ENCODE results near the gene HMX2. TPM values are rescaled to one million over a fixed set of nuclear protein-coding genes. Genes with fewer than 3 reads are reported as not detected.
A peak's percentile ranks its signal among the peaks of the same experiment; 100 is the strongest.

HMX2 gene
- total RNA-seq, 1 donor from 2014 or later: not detected

DNA sequence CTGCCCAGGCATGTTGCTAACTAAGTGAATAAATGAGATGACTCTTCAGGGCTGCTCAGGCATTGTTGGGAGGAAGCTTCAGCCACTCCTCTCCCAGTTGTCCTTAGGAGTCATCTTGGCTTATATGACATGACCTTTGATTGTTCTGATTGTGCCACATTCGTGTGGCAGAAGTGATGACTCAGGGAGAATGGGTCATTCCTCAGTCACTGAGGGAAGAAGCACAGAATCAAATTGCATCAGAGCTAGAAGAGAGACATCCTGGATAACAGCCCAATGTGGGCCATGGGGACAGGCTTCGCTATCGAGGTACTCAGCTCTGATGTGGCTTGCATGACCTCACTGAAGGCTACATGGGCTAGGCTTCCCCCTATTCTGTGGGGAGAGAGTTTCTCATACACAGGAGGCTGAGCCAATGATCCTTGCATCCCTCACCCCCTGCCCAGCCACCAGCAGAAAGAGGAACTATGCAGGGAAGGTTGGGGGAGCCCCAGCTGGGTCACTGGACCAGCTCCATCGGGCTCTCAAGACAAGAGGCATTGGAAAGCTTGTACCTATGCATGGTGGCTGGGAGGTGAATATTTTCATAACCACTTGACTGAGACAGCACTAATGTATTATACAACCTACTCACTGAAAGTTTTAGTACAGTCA lies 18.2 kb upstream of the HMX2 start:
- Histone ChIP-seq H3K27me3 (ENCODE audit: control insufficient read depth in 3 of 3, insufficient read depth in 3 of 3, low read length in 3 of 3) (peaks cover 63 to 75% (median 74%) of the 10 kb centered on the region in 3 donors), H3K4me3 (ENCODE audit: low read length in 3 of 3) (no peak overlapping the region), H3K4me1 (ENCODE audit: control insufficient read depth in 3 of 3, insufficient read depth in 3 of 3, low read length in 3 of 3) (peaks cover 12 to 20% (median 17%) of the 10 kb centered on the region in 3 donors), H3K36me3 (ENCODE audit: control insufficient read depth in 3 of 3, insufficient read depth in 3 of 3, low read length in 3 of 3) (no peaks in the 10 kb centered on the region), H3K9me3 (ENCODE audit: control insufficient read depth in 3 of 3, low read length in 3 of 3) (peaks cover 0 to 7% (median 0%) of the 10 kb centered on the region in 3 donors), H3K27ac (ENCODE audit: low read depth, low read length) (no peak overlapping the region), H3K9ac (ENCODE audit: low read depth in 1 of 3, low read length in 3 of 3) (no peak overlapping the region)

DNA sequence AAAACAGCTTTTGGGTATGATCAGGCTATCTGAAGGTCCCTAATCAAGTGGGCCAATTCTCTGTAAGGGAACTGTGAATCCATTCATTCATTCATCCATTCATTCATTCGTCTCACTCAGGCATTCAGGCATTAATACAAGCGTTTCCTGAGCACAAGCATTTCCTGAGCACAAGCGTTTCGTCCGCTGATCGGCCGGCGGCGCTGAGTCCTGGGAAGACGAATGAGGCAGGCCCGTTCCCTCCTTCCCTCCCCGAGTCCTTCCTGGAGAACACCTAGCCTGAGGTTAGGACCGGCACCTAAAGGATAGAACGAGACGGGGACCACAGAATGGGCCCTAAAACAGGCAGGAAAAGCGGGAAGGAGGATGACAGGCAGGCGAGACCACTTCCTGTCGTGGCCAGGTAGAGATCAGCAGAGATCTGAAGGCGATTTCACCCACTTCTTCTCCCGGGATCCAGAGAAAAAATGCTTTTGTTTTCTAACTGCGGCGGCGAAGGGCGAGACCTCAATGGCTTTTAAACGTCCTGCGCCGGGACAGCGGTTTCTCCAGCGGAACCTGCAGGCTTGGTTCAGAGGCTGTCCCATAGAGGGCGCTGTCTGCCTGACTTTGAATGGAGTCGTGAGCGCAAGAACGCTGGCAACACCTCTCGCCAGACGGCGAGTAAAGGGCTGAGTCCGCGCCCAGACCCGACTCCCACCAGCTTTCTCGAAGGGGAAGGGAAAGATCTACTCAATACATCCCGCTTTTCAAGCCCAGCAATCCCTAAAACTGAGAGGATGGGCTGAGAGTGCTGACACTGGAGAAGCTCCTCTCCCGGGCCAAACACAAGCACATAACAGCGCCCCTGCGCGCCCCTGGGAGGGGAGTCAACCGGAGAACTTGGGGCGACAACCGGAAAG lies 15.1 kb upstream of the HMX2 start:
- H3K27ac ChIP-seq (ENCODE audit: low read depth, low read length): no peak overlapping the region
- peaks cover 0 to 7% (median 0%) of the 10 kb centered on the region in 3 donors for H3K9me3 ChIP-seq (ENCODE audit: control insufficient read depth in 3 of 3, low read length in 3 of 3)
- peaks cover 28 to 44% (median 37%) of the 10 kb centered on the region in 3 donors for H3K4me1 ChIP-seq (ENCODE audit: control insufficient read depth in 3 of 3, insufficient read depth in 3 of 3, low read length in 3 of 3)
- peaks cover 78 to 88% (median 82%) of the 10 kb centered on the region in 3 donors for H3K27me3 ChIP-seq (ENCODE audit: control insufficient read depth in 3 of 3, insufficient read depth in 3 of 3, low read length in 3 of 3)
- no peaks in the 10 kb centered on the region for H3K36me3 ChIP-seq (ENCODE audit: control insufficient read depth in 3 of 3, insufficient read depth in 3 of 3, low read length in 3 of 3)
- peak overlapping the region; percentile 7 to 56 (median 25) for H3K4me3 ChIP-seq (ENCODE audit: low read length in 3 of 3)
- H3K9ac ChIP-seq (ENCODE audit: low read depth in 1 of 3, low read length in 3 of 3): peak overlapping the region in 1 of 3 donors; percentile 54

DNA sequence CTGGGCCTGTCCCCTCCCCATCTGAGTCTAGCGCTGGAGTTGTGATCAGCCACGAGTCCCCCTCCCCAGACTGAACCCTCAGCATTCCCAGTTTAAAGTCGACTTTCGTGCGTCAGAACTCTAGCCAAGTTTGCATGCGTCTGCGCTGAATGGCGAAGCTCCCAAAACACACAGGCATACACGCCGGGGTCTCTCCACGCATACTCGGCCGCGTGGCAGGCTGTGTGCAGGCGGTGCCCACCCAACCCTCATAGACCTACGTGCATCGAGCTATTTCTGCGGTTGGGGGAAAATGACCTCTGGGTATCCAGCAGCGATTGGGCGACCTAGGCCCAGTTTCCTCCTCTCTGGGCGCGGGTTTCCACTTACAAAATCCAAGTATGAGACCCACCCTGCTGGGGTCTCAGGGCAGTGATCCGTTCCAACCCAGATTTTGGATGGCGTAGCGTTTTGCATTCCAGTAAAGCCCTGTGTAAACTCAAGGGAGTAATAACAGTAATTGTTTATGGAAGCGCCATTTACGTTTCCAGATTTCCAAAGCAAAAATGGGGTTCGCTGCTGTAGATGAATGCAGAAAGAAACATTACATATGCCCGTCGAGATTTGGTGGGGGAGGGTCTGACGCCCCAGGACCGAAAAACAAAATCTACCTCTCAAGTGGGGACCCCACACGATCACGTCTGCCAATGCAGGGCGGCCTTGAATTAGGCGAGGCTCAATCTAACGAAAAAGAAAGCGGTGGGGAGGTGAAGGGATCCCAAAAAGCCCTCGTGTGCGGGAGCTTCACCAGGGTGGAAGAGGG lies 14.2 kb upstream of the HMX2 start:
- Histone ChIP-seq H3K36me3 (ENCODE audit: control insufficient read depth in 3 of 3, insufficient read depth in 3 of 3, low read length in 3 of 3) (no peaks in the 10 kb centered on the region), H3K9me3 (ENCODE audit: control insufficient read depth in 3 of 3, low read length in 3 of 3) (peaks cover 0 to 2% (median 0%) of the 10 kb centered on the region in 3 donors), H3K9ac (ENCODE audit: low read depth in 1 of 3, low read length in 3 of 3) (no peak overlapping the region), H3K4me3 (ENCODE audit: low read length in 3 of 3) (no peak overlapping the region), H3K27me3 (ENCODE audit: control insufficient read depth in 3 of 3, insufficient read depth in 3 of 3, low read length in 3 of 3) (peaks cover 86 to 93% (median 91%) of the 10 kb centered on the region in 3 donors), H3K4me1 (ENCODE audit: control insufficient read depth in 3 of 3, insufficient read depth in 3 of 3, low read length in 3 of 3) (peaks cover 28 to 44% (median 37%) of the 10 kb centered on the region in 3 donors), H3K27ac (ENCODE audit: low read depth, low read length) (no peak overlapping the region)

DNA sequence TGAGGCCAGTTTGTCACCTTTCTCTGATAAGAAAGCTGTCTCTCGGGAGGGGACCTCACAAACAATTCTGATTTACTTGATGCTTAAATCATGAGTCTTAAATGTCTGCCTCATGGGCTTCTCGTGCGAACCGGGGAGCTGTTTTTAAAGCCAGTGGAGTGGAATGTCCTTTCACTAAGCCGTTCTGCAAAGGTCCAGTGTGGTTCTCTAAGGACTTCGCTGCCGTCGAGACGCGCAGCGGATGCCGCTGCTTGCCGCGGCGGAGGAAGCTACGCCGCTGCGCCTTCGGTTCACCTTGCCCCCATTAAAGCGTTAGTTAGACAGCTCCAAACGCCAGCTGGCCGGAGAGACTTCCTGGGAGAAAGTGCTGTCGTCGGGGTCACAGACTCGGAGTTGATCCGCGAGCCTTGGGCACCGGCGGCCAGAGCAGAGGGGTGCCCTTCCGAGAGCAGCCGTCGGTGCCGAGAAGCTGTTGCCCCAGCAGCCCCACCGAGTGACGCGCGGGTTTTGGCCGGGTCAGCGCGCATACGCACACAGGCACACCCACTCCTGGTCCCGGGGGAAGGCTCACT lies 13.5 kb upstream of the HMX2 start:
- H3K9me3 ChIP-seq (ENCODE audit: control insufficient read depth in 3 of 3, low read length in 3 of 3): no peaks in the 10 kb centered on the region
- H3K4me3 ChIP-seq (ENCODE audit: low read length in 3 of 3): peak overlapping the region in 1 of 3 donors; percentile 13

DNA sequence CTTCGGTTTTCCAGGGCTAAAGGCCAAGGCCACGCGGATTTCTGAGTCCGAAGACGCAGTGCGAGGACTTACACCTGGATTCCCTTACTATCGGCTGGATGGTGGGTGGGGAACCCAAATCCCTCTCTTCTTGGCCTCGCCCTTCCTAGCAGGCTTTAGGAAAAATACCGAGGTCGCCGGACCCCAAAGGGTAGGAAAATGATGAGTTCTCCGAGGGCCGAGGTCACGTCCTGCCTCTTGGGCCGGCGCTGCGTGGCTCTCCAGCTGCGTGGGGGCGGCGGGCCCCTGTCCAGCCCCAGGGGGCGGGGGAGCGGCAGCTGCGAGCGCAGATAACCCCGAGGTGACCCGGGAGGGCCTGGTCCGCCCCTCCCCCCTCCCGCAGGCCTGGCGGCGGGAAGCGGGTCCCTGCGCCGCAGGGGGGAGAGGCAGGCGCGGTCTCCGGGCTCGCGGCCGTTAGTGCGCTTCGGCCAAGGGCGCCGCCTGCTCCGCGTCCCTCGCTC lies 13.0 kb upstream of the HMX2 start:
- H3K4me1 ChIP-seq (ENCODE audit: control insufficient read depth in 3 of 3, insufficient read depth in 3 of 3, low read length in 3 of 3): peaks cover 28 to 50% (median 43%) of the 10 kb centered on the region in 3 donors
- peaks cover 88 to 95% (median 94%) of the 10 kb centered on the region in 3 donors for H3K27me3 ChIP-seq (ENCODE audit: control insufficient read depth in 3 of 3, insufficient read depth in 3 of 3, low read length in 3 of 3)
- H3K36me3 ChIP-seq (ENCODE audit: control insufficient read depth in 3 of 3, insufficient read depth in 3 of 3, low read length in 3 of 3): no peaks in the 10 kb centered on the region
- no peak overlapping the region for H3K27ac ChIP-seq (ENCODE audit: low read depth, low read length)
- no peaks in the 10 kb centered on the region for H3K9me3 ChIP-seq (ENCODE audit: control insufficient read depth in 3 of 3, low read length in 3 of 3)
- H3K9ac ChIP-seq (ENCODE audit: low read depth in 1 of 3, low read length in 3 of 3): no peak overlapping the region
- H3K4me3 ChIP-seq (ENCODE audit: low read length in 3 of 3): peak overlapping the region in 2 of 3 donors; percentile 13 to 52

More for the DNA sequence above, 13.5 kb upstream of the HMX2 start:
- no peak overlapping the region for H3K27ac ChIP-seq (ENCODE audit: low read depth, low read length)
- H3K9ac ChIP-seq (ENCODE audit: low read depth in 1 of 3, low read length in 3 of 3): no peak overlapping the region
- H3K36me3 ChIP-seq (ENCODE audit: control insufficient read depth in 3 of 3, insufficient read depth in 3 of 3, low read length in 3 of 3): no peaks in the 10 kb centered on the region
- H3K4me1 ChIP-seq (ENCODE audit: control insufficient read depth in 3 of 3, insufficient read depth in 3 of 3, low read length in 3 of 3): peaks cover 28 to 45% (median 37%) of the 10 kb centered on the region in 3 donors
- peaks cover 88 to 95% (median 94%) of the 10 kb centered on the region in 3 donors for H3K27me3 ChIP-seq (ENCODE audit: control insufficient read depth in 3 of 3, insufficient read depth in 3 of 3, low read length in 3 of 3)

DNA sequence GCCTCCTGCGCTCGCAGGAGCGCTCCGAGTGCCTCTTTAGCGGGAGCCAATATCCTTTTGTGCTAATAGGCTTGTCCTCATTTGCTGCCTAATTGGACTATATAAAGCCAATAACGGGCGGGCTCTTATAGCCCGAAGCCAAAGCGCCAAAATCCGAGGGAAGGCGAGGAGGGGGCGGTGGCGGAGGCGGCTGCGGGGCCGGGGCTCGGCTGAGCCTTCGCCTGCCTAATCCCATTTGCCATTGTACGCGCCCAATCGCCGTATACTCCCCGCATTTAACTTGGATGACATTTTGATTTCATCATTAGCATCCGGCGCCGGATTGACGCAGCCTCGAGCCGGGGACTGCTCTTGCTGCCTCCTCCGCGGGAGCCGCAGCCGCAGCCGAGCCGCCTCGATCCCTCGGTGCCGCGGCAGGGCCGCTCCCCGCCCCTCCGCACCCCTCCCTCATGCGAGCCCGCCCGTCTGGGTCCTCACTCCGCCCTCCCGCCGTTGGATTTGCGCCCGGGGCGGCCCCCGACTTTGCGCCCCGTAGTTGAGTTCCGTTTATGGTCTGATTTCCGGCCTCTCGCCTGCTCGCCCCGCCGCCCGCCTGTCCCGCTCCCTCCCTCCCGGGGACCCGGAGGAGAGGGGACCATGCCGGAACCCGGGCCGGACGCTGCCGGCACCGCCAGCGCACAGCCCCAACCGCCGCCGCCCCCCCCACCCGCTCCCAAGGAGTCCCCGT lies 12.4 kb upstream of the HMX2 start, which contains the start of gene HMX3:
Gene HMX3 (plus strand): TSS at position 556 of the 727 bp plus-strand sequence. CDS start 81 bp downstream, at position 637.
- Histone ChIP-seq H3K9me3 (ENCODE audit: control insufficient read depth in 3 of 3, low read length in 3 of 3) (no peaks in the 10 kb centered on the region), H3K36me3 (ENCODE audit: control insufficient read depth in 3 of 3, insufficient read depth in 3 of 3, low read length in 3 of 3) (no peaks in the 10 kb centered on the region), H3K4me3 (ENCODE audit: low read length in 3 of 3) (peak within 1 kb of the TSS; percentile 14 to 52 (median 45)), H3K27ac (ENCODE audit: low read depth, low read length) (no peak within 1 kb of the TSS), H3K27me3 (ENCODE audit: control insufficient read depth in 3 of 3, insufficient read depth in 3 of 3, low read length in 3 of 3) (peaks cover 92 to 96% (median 95%) of the 10 kb centered on the region in 3 donors), H3K4me1 (ENCODE audit: control insufficient read depth in 3 of 3, insufficient read depth in 3 of 3, low read length in 3 of 3) (peaks cover 28 to 51% (median 43%) of the 10 kb centered on the region in 3 donors), H3K9ac (ENCODE audit: low read depth in 1 of 3, low read length in 3 of 3) (peak within 1 kb of the TSS in 1 of 3 donors; percentile 32)

DNA sequence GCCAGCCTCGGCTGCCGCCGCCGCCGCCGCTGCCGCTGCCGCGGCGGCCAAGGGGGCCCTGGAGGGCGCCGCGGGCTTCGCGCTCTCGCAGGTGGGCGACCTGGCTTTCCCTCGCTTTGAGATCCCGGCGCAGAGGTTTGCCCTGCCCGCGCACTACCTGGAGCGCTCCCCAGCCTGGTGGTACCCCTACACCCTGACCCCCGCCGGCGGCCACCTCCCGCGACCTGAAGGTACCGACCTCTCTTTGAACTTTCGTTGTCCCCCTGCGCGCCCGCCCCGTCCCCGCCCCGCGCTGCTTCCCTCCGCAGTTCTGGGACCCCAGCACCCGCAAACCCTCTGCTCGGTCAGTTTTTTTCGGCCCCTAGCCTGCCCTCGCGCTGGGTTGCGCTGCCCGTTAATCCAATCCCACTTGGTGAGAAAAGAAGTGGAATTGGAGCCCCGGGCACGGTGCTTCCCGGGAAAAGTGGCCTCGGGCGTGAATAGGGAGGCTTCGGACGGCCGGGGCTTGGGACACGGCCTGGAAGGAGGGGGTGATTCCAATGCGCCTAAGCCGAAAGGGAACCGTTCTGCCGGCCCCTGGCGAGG lies 11.6 kb upstream of the HMX2 start:
- Histone ChIP-seq H3K27ac (ENCODE audit: low read depth, low read length) (no peak overlapping the region), H3K9ac (ENCODE audit: low read depth in 1 of 3, low read length in 3 of 3) (no peak overlapping the region), H3K36me3 (ENCODE audit: control insufficient read depth in 3 of 3, insufficient read depth in 3 of 3, low read length in 3 of 3) (no peaks in the 10 kb centered on the region), H3K4me3 (ENCODE audit: low read length in 3 of 3) (peak overlapping the region in 2 of 3 donors; percentile 14 to 46), H3K4me1 (ENCODE audit: control insufficient read depth in 3 of 3, insufficient read depth in 3 of 3, low read length in 3 of 3) (peaks cover 28 to 51% (median 43%) of the 10 kb centered on the region in 3 donors), H3K27me3 (ENCODE audit: control insufficient read depth in 3 of 3, insufficient read depth in 3 of 3, low read length in 3 of 3) (peaks cover 94 to 97% (median 97%) of the 10 kb centered on the region in 3 donors), H3K9me3 (ENCODE audit: control insufficient read depth in 3 of 3, low read length in 3 of 3) (no peaks in the 10 kb centered on the region)

DNA sequence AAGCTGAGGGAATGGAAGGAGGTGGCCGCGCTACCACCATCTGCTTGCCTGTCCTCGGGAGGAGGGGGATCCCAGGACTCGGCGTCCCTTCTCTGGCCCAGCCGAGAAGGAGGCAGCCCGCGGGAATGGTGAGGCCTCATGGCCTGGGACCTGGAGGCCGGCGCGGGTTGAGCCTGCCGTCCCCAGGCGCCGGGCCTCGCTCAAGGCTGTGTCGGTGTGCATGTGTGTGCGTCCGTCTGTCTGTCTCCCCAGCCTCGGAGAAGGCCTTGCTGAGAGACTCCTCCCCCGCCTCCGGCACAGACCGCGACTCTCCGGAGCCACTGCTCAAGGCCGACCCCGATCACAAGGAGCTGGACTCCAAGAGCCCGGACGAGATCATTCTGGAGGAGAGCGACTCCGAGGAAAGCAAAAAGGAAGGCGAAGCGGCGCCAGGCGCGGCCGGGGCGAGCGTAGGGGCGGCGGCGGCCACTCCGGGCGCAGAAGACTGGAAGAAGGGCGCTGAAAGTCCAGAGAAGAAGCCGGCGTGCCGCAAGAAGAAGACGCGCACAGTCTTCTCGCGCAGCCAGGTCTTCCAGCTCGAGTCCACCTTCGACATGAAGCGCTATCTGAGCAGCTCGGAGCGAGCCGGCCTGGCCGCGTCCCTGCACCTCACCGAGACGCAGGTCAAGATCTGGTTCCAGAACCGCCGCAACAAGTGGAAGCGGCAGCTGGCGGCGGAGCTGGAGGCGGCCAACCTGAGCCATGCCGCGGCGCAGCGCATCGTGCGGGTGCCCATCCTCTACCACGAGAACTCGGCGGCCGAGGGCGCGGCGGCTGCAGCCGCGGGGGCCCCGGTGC lies 10.9 kb upstream of the HMX2 start:
- no peaks in the 10 kb centered on the region for H3K9me3 ChIP-seq (ENCODE audit: control insufficient read depth in 3 of 3, low read length in 3 of 3)
- peak overlapping the region; percentile 14 to 46 (median 29) for H3K4me3 ChIP-seq (ENCODE audit: low read length in 3 of 3)

More for the DNA sequence above, 10.9 kb upstream of the HMX2 start:
- Histone ChIP-seq H3K4me1 (ENCODE audit: control insufficient read depth in 3 of 3, insufficient read depth in 3 of 3, low read length in 3 of 3) (peaks cover 28 to 51% (median 43%) of the 10 kb centered on the region in 3 donors), H3K9ac (ENCODE audit: low read depth in 1 of 3, low read length in 3 of 3) (peak overlapping the region in 1 of 3 donors; percentile 32), H3K36me3 (ENCODE audit: control insufficient read depth in 3 of 3, insufficient read depth in 3 of 3, low read length in 3 of 3) (no peaks in the 10 kb centered on the region), H3K27ac (ENCODE audit: low read depth, low read length) (no peak overlapping the region), H3K27me3 (ENCODE audit: control insufficient read depth in 3 of 3, insufficient read depth in 3 of 3, low read length in 3 of 3) (peaks cover 94 to 97% (median 97%) of the 10 kb centered on the region in 3 donors)
